Activated CD8-positive, alpha-beta memory T cell treated with anti-CD3 and anti-CD28 coated beads, Interleukin-2, amount 50 U/mL, for 24 hours (primary cell): Measurements from ENCODE around the gene SNAPC4.
"Not testable (repeated sequence)": the region's sequence is repeated elsewhere in the genome, so short reads cannot be mapped to it uniquely, and the experiment has no call there.

Experiments
- DNase-seq: peaks from one replicate; pipeline ENCODE4 v3.0.0-alpha.2; 2020; ENCODE audit errors: extremely low read depth

The SNAPC4 gene

DNA sequence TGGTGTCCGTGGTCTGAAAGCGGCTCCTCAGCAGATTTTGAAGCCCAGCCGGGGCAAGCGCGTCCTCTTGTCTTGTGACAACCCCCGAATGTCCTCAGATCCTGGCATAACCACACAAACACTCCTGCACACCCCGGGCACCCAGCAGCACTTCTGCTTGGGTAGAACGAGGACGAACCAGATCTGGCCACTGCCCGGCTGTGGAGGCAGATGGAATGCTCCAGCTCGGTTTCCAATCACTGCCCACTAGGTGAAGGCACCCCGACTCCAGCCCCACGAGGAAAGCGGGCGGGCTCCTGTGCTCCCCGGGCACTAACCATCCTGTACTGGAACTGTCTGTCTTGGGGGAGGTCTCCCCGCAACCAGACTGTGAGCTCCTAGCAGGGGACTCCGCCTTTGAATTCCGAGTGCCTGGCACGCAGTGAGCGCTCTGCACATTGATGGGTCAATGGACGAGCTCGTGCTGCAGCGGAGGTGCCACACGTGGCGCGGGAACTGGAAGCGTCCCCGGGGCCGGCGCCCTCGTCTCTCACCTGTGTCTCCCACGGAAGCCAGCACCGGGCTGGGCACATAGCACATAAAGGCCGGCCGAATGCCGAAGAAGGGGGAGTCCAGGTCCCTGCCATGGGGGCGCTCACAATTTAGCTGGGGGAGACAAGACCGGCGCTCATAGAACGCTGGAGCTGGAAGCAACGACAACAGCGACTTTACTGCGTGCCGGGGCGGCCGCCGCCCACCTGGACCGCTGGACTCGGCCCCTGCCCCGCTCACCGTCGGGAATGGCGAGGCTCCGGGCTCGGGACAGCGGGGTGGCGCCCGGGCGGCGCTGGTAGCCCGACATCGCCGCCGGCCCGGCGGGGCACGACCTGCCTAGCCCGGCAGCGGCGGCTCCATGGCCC is 9.8 kb upstream of the SNAPC4 start:
- no peak for DNase-seq

DNA sequence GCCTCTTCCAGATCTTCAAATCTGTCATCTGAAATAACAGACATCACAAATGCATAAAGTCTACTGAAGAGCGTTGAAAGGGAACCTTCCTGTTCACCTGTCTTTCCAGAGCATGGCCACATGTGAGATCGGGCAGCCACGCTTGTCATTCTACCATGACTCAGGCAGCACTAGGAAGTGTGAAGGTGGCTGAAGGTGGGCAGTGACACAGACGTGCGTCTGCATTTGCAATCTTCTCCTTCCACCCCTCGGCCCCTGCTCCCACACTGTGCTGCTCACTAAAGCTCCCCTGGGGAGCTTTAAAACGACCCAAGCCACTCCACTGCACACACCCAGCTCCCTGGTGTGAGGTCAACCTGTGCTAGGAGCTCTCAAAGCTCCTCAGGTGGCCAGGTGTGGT is 7.9 kb upstream of the SNAPC4 start:
- DNase-seq, result no peak

DNA sequence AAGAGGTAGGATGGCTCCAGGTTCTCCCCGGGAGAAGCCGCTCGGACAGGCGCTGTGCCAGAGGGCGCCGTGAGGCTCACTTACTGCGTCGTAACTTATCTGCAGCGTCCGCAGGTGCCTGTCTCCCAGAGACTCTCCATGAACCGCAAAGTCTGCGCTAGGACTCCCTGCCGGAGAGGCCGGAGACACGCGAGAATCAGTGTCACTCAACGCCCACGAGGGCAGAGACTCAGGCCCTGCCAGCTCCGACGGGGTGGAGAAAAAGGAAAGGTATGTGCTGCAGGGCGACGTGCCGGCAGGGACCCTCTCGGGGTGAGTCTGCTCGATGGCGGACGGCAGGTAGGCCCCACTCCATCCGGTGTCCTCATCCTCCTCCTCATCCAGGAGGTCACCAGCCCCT is 7.1 kb upstream of the SNAPC4 start:
- not testable (repeated sequence) for DNase-seq

DNA sequence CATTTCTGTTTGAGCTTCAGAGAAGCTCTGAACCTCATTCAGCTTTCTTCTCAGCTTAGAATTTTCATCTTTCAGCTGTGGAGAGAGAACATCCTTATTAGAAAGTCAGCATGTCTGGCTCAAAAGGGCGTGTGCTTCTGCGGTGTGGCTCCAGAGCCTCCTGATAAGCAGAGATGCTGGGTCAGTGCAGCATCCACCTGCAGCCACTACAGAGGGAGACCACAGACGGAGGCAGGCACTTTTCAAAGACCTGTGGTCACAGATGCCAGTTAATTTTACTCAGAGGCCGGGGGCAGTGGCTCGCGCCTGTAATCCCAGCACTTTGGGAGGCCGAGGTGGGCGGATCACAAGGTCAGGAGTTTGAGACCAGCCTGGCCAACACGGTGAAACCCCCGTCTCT is 5.9 kb upstream of the SNAPC4 start:
- not testable (repeated sequence) for DNase-seq

DNA sequence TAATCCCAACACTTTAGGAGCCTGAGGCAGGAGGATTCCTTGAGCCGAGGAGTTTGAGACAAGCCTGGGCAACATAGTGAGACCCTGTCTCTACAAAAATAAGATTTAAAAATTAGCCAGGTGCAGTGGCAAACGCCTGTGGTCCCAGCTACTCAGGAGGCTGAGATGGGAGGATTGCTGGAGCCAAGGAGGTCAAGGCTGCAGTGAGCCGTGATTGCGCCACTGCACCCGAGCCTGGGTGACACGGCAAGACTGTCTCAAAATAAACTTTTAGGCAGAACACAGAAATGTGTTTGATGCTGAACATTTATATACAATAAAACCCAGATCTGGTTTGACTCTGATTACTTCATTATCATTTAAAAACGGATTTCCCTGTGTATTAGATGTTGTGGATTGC is 5.5 kb upstream of the SNAPC4 start:
- DNase-seq, result no peak

DNA sequence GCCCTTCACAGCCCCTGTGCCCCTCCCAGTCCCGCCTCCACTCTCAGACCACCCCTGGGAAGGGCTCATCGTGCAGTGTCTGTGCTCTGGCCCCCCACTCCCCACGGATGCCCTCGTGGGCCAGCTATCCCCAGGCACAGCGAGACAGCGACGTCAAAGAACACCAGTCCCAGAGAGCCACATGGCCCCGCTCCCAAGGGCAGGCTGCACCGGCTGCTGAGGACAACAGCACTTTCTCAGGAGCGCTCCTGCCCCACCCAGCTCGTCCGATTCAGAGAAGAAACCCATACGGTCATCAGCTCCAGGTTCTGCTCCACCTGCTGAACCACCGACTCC is 4.8 kb upstream of the SNAPC4 start:
- DNase-seq, result no peak

DNA sequence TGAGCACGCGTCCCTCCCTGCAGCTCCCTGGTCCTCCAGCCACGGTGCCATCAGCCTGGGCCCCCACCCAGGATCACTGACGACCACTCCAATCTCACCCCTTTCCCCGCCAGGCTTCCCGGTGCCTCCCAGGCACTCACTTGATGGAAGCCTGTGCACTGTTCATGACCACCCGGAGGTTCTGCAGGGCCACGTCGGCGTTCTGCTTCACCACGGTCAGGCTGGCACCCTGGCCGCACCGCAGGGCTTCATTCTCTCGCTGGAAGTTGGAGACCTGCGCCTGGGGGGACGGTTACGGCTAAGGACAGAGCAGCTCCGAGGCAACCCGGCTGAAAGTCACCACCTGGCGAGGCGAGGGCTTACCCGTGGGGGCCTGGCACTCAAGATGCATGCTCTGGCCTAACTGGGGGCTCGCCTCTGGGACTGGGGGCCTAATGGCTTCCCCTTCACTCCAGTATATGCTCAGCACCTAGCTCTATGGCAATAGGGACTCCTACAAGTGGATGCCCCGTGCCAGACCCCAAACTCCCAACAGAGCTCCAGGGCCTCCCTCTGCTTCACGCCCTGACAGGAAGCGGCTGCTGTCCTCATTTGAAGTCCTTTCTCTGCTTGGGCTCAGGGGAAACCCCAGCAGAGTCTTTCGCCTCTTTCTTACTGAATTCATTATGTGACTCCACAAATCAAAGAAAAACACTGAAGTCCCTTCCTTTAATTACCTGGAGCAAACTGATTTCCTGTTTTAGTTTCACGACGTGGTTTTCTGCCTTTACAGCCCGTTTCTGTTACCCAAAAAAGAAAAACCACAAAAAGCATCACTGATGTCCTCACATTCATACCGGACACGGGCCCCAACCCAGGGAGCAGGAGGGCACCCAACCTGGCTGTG is 4.2 kb upstream of the SNAPC4 start:
- DNase-seq, result no peak

DNA sequence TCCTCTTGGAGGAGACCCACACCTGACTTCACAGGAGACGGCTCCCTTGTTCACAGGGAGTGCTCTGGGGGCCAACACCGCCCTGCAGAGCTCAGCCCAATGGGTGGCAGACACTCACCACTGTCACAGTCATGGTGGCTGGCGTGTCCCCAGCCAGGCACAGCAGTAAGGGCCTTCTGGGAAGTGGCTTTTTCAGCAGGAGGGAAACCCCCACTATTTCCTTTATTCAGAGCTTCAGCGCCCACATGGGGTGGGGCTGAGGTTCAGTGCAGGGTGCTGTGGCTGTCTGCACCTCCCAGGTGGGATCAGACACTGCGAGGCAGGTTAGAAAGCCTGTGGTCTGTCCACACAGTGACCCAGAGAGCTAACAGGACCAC is 3.6 kb upstream of the SNAPC4 start:
- no peak for DNase-seq

DNA sequence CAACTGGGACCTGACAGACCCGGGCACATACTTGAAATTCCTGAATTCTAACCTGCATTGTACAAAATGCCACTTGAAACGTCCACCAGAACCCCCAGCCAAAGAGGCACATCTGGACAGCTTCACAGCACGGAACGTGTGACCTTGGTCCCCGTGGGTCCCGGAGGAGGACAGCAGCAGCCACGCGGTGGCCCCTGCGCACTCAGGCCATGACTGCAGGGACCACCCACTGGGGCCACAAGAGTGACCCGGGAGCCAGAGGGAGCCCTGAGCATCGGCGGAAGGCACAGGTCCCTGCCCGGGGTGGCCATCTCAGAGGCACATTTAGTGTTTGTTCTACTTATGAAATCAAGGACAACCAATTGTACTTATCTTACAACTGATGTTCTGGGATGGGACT is 2.1 kb upstream of the SNAPC4 start:
- DNase-seq, result no peak

DNA sequence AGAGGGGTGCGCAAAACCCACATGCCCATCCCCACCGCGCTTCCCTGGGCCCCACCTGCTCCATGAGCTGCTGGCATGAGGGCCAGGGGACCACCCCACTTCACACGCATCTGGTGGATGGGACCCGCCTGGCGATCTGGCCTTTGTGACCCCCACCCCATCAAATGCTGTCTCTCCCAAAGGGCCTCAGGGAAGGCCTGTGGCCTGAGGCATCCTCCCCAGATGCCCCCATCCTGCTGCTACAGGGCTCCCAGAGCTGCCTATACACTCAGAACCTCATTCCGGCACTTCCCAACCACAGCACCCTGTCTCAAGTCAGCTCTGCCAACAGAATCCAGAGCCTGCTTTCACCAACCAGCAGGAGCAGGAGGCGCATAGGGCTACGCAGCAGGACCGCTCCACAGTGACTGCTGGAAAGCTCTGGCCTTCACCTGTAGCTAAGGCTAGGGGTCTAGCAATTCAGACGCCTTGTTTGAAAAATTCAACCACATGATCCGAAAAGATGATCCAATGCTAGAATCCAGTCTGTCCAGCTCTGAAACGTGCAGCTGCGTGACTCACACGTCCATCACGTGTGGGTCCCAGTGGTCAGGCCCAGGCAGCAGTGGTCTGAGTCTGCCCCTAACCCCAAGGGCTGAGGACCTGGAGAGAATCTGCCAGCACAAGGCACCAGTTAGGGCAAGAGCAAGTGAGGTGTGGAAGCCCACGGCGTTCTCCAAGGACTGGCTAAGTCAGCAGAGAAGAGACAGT is 1.4 kb upstream of the SNAPC4 start:
- DNase-seq, result no peak

DNA sequence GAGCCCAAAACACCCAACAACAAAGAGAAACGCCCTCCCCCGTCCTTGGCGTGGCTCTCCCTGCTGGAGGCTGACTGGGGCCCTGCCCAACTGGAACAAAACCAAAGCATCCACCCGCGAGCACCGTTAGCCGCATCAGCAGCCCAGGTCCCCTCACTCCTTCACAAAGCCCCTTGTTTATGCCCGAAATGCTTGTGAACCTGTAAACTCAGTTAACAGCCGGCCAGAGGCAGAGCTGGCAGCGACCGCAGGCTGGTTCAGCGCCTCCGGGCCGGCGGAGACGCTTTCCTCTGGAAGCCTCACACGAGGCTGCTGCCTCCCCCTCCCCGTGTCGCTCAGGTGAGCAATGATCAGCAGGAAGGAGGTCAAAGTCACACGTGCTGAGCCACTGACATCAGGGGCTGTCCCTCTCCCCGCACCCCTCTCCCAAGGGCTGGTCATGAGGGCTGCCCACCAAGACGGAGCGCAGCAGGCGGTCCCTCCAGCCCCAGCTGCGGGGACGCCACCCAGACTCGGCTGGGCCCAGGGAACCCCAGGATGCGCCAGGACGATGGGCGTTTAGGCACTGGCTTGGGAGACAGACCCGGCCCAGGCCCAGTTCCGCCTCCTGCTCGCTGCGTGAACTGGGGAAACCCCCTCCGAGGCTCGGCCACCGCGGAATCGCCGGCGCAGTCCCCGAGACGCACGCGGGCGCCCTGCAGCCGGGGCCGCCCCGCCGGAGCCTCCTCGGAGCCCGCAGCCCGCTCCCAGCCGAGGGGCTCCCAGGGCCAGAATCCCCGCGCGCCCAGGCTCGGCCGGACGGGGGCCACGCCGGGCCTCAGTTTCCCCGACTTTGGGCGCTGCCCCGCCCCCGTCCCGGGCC is 563 bp downstream of the SNAPC4 start:
- no peak for DNase-seq

DNA sequence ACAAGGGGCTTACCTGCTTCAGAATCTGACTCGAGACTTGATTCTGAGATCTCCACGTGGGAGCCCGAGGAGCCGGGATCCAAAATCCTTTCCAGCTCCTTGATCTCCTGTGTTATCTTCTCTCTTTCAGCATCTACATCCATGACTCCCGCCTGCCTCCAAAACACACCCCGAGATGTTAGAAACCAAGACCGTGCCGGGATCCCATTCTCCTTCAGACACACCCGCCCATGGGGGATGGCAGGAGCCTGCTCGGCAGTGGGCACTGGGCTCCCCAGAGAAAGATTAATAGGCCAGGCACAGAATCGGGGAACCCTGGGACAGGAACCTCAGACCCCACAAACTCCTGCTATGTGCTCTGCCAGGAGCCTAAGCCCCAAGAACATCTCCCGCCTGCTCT is 1.7 kb downstream of the SNAPC4 start:
- no peak for DNase-seq

DNA sequence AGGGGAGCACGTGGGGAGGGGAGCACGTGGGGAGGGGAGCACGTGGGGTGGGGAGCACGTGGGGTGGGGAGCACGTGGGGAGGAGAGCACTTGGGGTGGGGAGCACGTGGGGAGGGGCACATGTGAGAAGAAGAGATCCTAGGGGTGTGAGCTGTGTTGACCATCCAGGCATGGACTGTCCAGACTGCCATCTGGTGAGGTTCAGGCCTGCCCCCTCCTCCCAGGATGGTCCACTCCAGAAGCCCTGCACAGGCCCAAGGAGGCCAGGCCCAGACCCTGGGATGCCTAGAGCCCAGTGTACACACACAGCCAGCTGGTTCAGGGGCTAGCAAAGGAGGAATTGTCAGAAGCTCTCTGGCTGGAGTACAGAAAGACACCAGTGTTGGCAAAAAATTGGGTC is 2.3 kb downstream of the SNAPC4 start:
- DNase-seq, result no peak

DNA sequence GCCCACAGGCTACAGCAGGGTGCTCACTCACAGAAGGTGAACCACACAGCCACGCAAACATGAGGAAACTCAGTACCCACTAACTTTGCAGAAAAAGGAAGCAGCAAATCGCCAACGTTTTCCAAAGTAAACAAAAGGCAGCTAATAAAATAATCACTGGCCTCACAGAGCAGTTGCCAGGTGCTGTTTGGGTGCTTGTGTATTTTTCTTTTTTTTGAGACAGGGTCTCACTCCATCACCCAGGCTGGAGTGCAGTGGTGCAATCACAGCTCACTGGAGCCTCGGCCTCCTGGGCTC is 3.8 kb downstream of the SNAPC4 start:
- DNase-seq, result no peak

DNA sequence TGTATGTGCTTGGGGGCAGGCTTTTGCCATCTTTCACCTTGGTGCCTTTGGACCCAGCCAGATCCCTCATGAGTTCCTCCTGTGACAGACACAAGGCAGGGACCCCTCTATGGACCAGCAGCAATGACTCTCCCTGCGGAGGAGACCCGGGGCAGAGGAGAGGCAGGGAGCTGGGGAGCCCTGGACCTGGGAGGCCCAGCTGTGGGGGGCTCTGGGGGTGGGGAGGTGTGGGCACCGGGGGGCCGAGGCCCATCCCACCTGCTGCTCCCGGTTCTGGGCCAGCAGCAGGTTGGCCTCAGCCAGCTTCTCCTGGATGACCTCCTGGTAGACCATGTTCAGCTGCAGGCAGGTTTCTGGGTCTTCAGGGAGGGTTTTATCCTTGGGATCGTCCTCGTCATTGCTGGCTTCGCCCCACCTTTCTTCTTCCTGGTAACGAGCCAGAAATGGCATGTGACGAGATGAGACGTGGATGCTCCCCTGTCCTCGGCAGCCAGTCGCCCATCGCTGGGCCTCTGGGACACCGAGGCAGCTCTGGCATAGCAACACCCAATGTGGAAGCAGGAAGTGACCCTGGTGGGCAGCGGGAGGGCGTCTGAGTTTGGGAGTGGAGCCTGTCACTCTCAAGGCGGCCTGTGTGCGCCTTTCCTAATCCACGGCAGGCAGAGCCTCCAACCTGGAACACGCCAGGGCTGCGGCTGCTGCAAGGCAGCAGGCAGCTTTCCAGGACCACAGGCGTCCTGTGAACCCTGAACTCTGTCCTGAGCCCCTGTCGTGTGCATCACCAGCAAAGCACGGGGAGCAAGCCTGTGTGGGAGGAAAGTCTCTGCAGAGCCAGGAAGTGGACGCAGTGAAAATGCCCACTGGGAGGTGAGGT is 4.4 kb downstream of the SNAPC4 start:
- DNase-seq, result no peak

DNA sequence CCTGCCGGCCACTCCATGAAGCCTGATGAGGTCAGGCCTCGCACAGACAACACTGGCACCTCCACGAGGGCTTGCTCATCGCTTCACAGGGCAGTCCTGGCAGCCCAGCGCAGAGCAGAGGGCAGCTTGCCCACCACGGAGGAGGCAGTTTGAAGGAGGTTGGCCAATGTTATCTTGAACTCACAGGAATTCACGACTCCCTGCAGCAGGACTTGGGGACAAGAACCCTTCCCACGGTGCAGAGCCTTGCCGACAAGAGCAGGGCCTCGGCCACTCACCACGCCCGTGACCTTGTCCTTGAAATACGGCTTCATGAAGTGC is 5.0 kb downstream of the SNAPC4 start:
- no peak for DNase-seq

DNA sequence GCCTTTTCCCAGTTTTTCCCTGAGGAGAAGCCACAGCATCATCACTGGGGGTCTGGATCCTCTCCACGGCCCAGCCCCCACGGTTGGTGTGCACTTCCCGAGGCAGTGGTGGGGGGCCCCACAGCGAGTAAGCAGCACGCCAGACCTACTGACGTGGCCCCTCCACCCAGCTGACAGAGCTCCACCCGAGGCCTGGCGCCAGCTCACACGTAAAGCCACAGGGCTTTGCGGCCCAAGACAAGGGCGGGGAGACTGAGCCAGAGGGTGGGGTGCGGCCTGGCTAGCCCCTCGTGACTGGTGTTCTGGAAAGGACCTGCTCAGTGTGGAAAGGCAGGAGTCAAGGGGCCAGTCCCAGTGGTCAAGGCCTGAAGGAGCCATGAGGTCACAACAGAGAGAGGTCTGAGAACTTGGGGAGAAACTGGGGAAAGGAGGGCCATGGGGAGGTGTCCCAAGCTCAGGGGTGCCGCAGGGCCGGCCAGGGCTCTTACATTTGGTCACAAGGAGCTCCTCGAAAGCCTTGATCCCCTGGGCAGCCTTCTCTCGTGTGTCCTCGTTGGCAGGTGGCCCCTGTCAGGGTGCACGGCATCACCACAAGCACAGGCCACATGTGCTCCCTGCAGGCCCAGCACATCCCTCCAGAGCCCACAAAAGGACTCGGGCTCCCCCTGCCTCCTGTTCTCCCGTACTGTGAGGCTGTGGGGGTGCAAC is 5.5 kb downstream of the SNAPC4 start:
- no peak for DNase-seq

DNA sequence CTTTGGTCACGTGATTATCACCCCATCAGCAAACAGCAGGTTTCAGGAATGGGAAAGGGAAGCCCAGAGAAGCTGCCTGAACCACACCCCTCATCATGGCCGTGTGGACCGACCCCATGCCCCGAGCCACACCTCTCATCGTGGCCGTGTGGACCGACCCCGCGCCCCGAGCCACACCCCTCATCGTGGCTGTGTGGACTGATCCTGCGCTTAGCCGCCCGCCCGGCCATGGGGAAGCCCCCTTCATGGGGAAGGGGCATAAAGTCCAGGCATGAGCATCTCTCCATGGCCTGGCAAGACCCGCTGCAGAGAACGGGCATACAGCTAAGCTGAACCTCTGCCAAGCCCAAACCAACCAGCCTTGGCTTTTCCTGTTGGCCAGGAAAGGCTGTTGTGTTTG is 6.4 kb downstream of the SNAPC4 start:
- DNase-seq, result no peak

DNA sequence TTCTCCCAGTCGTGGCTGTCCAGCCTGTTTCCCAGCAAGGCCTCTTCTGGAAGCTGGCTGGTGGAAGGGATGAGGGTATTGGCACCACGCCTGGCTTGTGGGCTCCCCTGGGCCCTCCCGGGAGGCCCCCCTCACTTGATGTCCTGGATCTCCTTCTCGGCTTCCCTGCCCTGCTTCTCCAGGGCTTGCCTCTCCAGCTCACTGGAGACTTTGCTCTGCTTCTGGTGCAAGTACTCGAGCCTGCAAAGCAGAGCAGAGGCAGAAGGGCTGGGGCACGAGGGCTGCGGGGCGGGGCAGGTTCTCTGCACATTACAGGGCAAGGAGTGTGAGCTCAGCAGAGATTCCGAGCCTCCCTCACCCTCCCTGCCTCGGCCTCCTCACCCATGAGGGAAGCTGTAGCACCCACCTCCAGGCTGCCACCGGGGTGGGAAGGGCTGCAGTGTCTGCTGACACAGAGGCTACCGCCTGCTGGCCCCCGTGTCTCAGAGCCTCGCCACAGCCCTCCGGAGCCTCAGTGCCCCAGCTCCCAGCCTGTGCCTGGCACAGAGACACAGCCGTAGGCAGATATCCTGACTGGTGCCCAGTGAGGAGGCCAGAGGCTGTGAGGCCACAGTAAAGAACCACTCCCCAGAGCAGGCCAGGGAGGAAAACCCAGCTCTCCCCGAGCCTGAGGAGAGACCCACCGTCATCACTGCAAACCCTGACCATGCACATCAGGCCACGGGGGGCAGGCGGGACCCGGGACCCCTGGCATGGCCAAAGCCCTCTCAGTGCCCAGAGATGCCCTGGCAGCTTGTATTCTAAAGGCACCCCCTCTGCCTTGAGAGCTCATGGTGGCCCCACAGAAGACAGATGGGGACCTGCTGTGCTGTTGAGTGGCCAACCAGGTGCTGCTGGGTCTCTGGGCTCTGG is 7.2 kb downstream of the SNAPC4 start:
- DNase-seq, result no peak
